NCI-H2107 treated with DMSO at 0.1 percent for 48 hours (cell line): Measurements from ENCODE around the gene IL20RA.
"Not testable (repeated sequence)": the region's sequence is repeated elsewhere in the genome, so short reads cannot be mapped to it uniquely, and the experiment has no call there.

Experiments
- DNase-seq: peaks from one replicate; lab custom pipeline; 2025; ENCODE audit not compliant: unreplicated experiment; lab: John Stamatoyannopoulos, UW

IL20RA gene, protein sequence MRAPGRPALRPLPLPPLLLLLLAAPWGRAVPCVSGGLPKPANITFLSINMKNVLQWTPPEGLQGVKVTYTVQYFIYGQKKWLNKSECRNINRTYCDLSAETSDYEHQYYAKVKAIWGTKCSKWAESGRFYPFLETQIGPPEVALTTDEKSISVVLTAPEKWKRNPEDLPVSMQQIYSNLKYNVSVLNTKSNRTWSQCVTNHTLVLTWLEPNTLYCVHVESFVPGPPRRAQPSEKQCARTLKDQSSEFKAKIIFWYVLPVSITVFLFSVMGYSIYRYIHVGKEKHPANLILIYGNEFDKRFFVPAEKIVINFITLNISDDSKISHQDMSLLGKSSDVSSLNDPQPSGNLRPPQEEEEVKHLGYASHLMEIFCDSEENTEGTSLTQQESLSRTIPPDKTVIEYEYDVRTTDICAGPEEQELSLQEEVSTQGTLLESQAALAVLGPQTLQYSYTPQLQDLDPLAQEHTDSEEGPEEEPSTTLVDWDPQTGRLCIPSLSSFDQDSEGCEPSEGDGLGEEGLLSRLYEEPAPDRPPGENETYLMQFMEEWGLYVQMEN

DNA sequence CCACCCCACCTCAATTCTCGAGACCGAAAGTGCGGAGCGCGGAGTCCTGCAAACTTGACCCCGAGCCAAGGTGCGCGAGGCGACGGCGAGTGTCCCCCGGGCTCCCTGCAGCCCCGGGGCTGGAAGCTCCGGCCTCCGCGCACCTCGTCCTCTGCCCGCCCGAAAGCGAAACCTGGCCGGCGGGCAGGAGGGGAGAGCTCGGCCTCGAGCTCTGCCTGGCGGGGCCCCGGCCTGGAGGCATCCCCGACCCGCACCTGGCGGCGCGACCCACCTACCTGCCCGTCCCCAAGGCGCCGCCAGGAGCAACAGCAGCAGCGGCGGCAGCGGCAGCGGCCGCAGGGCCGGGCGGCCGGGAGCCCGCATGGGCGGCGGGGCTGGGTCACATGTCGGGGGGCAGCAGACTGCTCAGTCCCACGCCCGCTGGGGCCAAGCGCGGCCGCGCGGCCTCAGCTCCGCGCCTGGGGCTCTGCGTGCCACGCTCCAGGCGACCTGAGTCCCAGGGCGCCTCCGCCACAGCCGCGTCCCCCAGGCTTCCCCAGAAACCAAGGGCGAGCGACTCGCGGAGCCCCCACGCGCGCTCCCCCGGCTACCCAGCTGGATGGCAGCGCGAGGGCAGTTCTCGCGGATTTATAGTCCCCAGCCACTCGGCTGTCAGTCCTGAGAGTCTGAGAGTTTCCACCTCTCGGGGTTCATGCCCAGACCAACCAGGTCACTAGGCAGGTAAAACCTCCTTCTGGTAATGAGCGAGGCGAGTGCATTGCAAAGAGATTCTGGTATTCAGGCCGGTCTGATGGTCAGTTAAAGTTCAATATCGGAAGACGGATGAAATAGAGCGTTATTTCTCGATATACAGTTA is at the start of gene IL20RA:
Gene IL20RA (minus strand): TSS at position 600 of the 856 bp plus-strand sequence. CDS start 237 bp downstream, at position 363.
- DNase-seq = no peak

GRCh38 chr6:137093183-137094069 is 48.7 kb upstream of the IL20RA start:
- DNase-seq = no peak

DNA sequence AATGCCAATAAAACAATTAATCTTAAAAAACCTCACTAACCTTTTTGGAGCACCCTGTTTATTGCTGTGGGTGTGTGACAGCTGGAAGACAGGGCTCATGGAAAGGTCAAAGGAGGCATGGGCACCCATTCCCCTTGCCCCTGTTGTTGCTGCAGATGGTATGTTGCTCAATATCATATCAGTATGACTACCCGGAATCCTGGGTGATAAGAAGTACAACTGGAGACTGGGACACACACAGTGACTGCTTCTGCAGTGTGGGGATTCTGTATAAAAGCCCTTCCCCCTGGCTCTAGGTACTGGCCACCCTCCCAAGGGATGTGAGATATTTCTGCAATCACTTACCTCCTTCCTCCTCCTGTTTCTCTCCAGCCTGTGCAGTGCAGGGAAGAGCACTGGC is 47.3 kb upstream of the IL20RA start:
- no peak for DNase-seq

DNA sequence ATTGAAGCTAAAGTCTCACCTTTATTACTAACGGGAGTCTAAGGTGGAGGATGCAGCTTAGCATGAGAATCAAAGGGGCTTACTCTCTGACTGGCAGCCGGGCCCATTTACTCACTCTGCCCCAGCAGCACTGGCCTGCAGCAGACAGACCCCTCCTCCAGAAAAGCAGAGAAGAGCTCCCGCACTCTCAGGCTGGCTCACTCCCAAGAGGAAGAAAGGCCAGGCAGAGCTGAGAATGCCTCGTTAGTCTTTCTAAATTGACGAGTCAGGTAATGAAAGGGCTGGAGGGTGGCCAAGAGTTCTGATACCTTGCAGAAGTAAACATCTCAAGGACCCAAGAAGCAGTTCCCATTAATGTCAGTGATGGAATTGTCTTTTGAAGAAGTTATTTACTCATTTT is 44.5 kb upstream of the IL20RA start:
- peak; percentile 2 for DNase-seq

GRCh38 chr6:137087902-137088301 is 43.1 kb upstream of the IL20RA start:
- DNase-seq = no peak

DNA sequence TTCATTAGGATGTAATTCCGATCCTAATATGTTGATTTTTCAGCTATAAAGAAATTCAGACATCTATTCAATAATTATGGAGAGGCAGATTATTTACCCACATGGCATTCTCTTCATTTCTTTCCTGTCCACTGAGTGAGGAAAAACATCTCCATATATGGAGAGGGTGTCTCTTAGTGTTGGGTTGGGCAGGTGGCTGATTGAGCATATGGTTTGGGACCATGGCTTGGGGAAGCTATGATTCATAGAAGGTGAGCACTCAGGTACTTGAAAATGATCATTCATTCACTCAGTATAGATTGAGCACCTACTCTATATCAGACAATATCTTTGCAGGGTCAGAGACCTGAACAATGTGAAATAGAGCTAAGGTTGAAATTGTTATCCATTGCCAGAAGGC is 41.3 kb upstream of the IL20RA start:
- DNase-seq = no peak

GRCh38 chr6:137084865-137085617 is 40.3 kb upstream of the IL20RA start:
- no peak for DNase-seq

DNA sequence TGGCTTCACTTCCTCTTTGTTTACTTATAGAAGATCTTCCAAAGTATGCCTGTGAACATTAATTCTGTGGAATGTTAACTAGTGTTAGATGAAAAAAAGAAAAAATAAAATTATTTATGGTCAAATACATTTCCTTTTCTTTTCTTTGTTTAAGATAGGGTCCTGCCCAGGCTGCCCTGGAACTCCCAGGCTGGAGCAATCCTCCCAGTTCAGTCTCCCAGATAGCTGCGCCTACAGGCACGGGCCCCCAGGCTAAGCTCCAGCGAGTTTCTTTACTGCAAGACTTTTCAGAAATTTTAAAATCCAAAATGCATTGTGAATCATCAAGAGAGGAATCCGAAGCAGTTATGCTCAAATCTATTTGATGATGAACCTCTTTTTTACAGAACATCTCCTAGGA is 39.3 kb upstream of the IL20RA start:
- no peak for DNase-seq

DNA sequence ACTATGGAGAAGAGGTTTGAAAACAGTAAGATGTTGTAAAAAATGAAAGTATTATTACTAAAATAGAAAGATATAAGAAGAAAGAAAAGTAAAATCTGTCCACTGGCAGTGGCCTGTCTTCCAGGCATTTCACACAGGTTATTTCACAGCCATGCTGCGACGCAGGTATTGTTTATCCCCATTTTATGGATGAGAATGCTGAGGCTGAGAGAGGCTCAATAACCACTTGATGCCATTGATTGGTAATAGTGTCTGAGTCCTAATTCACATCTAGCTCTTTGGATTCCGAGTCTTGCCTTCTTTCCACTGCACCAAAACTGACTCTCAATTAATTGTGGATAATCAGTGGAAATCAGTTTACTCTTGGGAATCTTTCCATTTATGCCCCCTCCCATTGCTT is 37.2 kb upstream of the IL20RA start:
- DNase-seq = no peak

GRCh38 chr6:137080711-137081110 is 35.9 kb upstream of the IL20RA start:
- no peak for DNase-seq

- DNase-seq = peak; percentile 69
Observed at GRCh38 chr6:137076277-137077068, 31.7 kb upstream of the IL20RA start.

DNA sequence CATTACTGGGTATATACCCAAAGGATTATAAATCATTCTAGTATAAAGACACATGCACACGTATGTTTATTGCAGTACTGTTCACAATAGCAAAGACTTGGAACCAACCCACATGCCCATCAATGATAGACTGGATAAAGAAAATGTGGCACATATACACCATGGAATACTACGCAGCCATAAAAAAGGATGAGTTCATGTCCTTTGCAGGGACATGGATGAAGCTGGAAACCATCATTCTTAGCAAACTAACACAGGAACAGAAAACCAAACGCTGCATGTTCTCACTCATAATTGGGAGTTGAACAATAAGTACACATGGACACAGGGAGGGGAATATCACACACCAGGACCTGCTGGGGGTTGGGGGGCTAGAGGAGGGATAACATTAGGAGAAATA is 31.0 kb upstream of the IL20RA start:
- DNase-seq = not testable (repeated sequence)

GRCh38 chr6:137070303-137070702 is 25.5 kb upstream of the IL20RA start:
- DNase-seq = no peak

DNA sequence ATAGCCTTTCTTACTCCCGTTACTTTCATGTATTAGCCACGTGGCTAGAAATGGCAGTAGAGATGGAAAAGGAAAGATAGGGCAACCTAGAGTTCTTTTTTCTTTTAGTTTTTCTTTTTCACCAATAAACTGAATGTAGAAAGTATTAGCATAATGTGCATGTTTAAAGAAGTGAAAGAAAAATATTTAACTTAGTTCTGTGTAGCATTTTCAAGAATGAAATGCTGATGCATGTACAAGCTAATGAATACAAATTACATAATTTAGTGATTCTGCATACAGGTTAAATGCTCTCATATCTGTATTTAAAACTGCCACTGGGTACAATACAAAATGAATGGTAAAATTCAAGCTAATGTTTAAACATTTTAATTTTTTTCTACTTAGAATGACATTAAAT is 22.6 kb upstream of the IL20RA start:
- no peak for DNase-seq

GRCh38 chr6:137058037-137058436 is 13.3 kb upstream of the IL20RA start:
- no peak for DNase-seq

DNA sequence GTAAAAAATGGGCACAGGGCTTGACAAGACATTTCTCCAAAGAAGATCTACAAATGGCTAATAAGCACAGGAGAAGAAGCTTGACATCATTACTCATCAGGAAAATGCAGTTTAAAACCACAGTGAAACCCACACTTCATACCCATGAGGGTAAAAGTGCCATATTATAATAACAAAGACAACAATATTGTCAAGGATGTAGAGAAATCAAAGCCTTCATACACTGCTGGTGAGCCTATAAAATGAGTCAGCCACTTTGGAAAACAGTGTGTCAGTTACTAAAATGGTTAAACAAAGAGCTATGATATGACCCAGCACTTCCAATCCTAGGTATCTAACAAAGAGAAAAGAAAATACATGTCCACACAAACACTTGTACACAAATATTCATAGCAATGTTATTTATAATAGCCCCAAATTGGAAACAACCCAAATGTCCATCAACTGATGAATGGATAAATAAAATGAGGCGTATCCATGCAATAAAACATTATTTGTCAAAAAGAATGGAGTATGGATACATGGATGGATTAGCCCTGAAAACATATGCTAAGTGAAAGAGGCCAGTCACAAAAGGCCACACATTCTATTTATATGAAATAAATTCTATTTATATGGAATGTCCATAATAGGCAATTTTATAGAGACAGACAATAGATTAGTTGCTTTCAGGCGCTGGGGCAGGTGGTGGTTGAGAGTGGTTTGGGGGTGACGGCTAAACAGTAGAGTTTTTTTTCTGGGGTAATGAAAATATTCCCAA is 11.5 kb upstream of the IL20RA start:
- DNase-seq = no peak

DNA sequence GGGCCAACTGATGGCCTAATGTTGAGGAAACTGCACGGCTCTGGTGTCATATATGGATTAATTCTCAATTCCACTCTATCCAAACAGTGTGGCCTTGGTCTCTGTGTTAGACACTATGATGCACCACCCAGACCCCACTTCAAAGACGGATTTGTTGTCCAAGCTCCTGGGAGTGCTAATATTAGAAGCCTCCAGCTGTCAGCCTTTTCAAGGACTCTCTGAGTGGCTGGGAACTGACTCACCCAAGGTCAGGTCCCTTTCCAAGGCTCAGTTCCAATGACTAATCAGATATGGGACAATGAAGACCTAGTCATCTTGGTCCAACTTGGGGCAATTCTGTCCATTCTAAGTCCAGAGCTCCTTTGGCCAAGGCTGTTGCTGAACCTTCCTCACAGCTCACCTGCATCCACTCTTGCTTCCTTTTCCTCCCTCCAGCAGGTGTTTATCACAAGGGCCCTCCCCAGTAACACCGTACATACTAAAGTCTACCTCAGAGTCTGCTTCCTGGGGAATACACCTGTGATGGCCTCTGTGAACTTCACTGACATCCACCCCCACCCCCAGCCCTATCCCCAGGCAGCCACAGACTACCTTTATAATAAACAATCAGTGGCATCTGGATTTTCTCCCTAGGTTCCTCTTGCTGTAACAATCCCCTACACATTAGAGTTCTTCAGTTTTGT is 7.2 kb upstream of the IL20RA start:
- no peak for DNase-seq

DNA sequence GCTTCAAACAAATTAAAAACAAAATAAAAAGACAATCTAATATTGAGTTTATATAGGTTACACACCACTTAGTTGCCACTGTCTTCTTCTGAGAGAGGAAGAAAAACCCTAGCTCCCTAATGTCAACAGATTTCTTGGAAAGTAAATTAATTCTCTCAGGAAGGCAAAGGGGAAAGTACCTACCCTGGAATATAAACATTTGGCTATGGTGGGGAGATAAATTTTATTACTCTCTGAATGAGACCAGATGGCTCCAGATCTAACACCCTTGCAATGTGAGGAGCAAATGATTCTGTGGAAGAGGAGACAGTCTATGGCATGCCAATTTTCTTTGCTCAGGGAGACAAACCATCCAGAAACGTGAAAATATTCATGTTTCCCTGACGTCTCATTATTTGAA is 4.3 kb upstream of the IL20RA start:
- DNase-seq = no peak
